HG03469 (cell line): ENCODE measurements around the gene EPN2.

ENCODE experiments used
- ATAC-seq: cut with Tn5 transposase; IDR thresholded peaks from one replicate; pipeline ENCODE4 v1.9.1; 2021; ENCODE audit warnings: mild to moderate bottlenecking, moderate library complexity, moderate number of reproducible peaks; ENCODE audit not compliant: unreplicated experiment

EPN2 gene

GRCh38 chr17:19291646-19292376 is 54.6 kb downstream of the EPN2 start:
- ATAC-seq: no peak

- no peak for ATAC-seq
Measured at GRCh38 chr17:19292377-19292711, 55.2 kb downstream of the EPN2 start.

- ATAC-seq: no peak
Measured at GRCh38 chr17:19294443-19294842, 57.3 kb downstream of the EPN2 start.

- no peak for ATAC-seq
Measured at GRCh38 chr17:19295473-19296135, 58.4 kb downstream of the EPN2 start.

GRCh38 chr17:19296786-19297778 is 59.9 kb downstream of the EPN2 start:
- no peak for ATAC-seq

- ATAC-seq: no peak
Measured at GRCh38 chr17:19298569-19299213, 61.5 kb downstream of the EPN2 start.

GRCh38 chr17:19299214-19299747 is 62.1 kb downstream of the EPN2 start:
- ATAC-seq: no peak

- no peak for ATAC-seq
Measured at GRCh38 chr17:19299866-19300265, 62.7 kb downstream of the EPN2 start.

GRCh38 chr17:19301274-19301951 is 64.2 kb downstream of the EPN2 start:
- no peak for ATAC-seq

- ATAC-seq: no peak
Measured at GRCh38 chr17:19301973-19302372, 64.8 kb downstream of the EPN2 start.

- no peak for ATAC-seq
Measured at GRCh38 chr17:19302791-19303331, 65.7 kb downstream of the EPN2 start.

GRCh38 chr17:19303367-19303776 is 66.2 kb downstream of the EPN2 start:
- ATAC-seq: no peak

- ATAC-seq: no peak
Measured at GRCh38 chr17:19304209-19304608, 67.0 kb downstream of the EPN2 start.

- ATAC-seq: no peak
Measured at GRCh38 chr17:19304751-19305150, 67.6 kb downstream of the EPN2 start.

GRCh38 chr17:19305256-19305655 is 68.1 kb downstream of the EPN2 start:
- ATAC-seq: no peak

- peak; percentile 10 for ATAC-seq
Measured at GRCh38 chr17:19305761-19306159, 68.6 kb downstream of the EPN2 start.

GRCh38 chr17:19306160-19307111 is 69.3 kb downstream of the EPN2 start:
- ATAC-seq: peak; percentile 60

- ATAC-seq: no peak
Measured at GRCh38 chr17:19307521-19307920, 70.4 kb downstream of the EPN2 start.

- ATAC-seq: no peak
Measured at GRCh38 chr17:19308398-19308797, 71.2 kb downstream of the EPN2 start.
